ENCODE measurements around the gene ACOT6.
"Not testable (repeated sequence)": the region's sequence is repeated elsewhere in the genome, so short reads cannot be mapped to it uniquely, and the experiment has no call there.

Gene ACOT6

DNA sequence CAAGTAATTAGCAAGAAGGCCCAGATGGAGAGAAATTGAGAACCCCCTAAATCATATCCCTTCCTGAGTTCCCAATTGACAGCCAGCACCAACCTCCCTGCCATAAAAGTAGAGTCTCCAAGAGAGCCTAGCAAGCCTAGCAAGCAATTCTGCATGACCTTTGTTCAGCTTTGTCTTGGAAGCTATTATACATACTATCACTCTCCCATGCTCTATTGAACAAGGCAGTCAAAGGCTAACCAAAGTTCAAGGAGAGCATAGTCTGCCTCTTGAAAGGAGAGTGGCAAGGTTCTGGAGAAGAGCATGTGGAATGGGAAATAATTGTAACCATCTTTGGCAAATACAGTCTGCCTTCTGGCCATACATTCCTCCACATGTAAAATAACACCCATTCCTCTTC is 12.8 kb upstream of the ACOT6 start:
- DNase-seq, result no peak

DNA sequence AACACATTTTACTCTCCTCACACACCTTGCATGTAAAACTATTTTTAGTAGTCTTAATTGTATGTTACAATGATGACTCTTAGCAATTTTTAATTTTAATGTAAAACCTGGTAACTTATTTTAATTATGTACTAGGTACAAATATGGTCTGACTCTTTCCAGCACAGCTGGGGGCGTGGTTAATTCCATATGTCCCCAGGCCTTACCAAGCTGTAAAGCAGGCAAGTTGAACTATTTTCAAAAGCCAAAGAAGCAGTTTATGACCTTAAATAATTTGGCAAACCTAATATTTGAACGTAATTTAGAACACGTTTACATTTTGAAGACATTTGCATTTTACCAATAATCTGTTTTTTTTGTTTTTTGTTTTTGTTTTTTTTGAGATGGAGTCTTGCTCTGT is 9.3 kb upstream of the ACOT6 start:
- no peak for DNase-seq

DNA sequence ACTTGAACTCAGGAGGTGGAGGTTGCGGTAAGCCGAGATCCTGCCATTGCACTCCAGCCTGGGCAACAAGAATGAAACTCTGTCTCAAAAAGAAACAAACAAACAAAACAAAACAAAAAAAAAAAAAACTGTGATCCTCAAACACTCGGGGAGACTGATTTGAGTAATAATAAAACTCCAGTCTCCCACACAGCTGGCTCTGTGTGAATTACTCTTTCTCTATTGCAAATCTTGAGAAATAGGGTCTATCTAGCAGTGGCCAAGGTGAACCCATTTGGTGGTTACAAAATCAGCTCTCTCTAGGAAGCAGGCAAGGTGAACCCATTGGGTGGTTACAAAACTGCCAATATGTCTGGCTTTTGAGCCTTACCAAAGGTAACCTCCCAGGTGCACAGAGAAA is 6.0 kb upstream of the ACOT6 start:
- no peak for DNase-seq

DNA sequence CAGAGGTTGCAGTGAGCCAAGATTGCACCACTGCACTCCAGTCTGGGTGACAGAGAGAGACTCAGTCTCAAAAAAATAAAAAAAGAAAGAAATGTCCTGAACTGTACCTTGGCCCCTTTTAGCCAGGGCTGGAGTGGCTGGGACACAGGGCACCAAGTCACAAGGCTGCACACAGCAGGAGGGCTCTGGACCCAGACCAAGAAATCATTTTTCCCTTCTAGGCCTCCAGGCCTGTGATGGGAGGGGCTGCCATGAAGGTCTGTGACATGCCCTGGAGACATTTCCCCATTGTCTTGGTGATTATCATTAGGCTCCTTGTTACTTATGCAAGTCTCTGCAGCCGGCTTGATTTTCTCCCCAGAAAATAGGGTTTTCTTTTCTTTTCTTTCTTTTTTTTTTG is 5.1 kb upstream of the ACOT6 start:
- DNase-seq, result no peak

DNA sequence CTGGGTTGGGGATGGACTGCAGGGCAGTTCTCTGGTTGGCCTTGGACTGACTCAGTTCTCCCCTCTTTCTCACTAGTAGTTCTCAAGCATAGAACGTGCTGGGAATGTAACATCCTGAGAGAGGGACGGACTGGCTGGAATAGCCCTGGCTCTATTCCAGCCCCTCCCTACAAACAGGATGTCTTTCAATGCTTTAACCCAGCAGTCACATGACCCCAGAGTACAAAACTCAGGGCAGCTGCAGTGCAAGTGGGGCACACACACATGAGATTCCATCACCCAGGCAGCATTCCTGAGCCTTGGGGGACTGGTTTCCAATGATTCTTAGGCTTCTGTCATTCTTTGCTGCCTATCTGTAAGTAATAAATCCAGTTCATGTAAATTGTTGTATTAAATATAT is 1.6 kb upstream of the ACOT6 start:
- DNase-seq, result no peak

DNA sequence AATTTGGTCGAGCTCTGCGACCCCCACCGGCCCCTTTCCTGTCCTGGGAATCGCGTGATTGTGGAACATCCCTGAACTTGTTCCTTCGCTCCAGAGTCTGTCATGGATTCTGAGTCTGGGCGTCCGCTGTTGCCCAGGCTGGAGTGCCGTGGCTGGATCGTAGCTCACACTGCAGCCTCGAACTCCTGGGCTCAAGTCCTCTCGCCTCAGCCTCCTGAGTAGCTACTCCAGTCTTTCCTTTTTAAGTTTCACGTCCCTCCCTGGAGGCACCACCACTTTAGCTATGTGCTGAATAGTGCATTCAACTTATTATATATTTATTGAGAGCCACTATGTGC is 698 bp downstream of the ACOT6 start:
- DNase-seq, result no peak

DNA sequence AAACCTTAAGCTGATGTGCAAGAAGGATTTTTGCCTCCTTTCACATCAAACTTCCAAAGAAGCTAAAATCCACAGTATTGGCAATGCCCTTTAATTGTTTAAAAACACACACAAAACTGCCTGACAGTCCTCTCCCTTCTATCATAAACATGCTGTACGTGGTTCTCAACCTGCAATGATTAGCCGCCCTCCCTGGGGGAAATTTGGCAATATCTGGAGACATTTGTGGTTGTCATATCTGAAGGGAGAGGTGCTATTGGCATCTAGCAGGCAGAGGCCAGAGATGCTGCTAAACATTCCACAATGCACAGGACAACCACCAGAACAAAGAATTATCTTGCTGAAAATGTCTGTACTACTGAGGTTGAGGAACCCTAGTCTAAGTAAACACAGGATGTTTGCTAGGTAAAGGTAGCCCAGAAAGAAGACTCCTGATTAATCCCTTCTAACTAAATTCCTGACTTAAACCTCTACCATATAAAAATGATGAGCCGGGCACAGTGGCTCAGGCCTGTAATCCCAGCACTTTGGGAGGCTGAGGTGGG is 1.2 kb downstream of the ACOT6 start:
- DNase-seq, result no peak

DNA sequence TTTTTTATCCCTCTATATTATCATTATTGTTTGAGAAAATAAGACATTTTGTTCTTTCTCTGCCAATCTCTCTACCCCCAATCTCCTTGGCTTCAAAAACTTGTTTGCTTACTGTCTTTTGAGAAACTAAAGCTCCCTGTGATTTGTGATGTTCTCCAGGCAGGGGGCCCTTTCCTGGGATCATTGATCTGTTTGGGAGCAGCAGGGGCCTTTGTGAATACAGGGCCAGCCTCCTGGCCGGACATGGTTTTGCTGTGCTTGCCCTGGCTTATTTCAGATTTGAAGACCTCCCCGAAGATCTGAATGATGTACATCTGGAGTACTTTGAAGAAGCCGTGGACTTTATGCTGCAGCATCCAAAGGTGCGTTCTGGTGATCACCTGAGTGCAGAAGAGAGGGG is 4.5 kb downstream of the ACOT6 start:
- DNase-seq, result no peak

DNA sequence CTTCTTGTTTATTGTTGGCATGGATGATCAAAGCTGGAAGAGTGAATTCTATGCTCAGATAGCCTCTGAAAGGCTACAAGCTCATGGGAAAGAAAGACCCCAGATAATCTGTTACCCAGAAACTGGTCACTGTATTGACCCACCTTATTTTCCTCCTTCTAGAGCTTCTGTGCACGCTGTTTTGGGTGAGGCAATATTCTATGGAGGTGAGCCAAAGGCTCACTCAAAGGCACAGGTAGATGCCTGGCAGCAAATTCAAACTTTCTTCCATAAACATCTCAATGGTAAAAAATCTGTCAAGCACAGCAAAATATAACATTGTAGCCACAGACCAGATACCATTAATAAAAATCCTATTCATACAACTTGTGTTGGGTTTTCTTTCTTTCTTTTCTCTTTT is 7.2 kb downstream of the ACOT6 start:
- DNase-seq, result no peak

DNA sequence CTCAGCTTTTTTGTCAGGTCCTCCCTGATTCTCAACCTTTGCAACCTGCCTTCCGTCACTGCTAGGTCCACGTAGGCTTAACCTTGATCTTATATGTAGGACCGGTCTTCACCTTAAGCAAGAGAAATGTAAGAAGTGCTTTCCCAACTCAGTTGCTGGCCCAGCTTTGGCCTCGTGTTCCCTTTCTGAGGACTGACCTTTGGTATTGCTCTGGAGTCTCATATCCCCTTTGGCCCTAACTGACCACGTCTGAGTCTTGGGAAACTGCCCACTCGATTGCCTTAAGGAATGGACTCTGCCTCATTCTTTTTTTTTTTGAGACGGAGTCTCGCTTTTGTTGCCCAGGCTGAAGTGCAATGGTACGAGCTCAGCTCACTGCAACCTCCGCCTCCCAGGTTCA is 8.0 kb downstream of the ACOT6 start:
- no peak for DNase-seq

DNA sequence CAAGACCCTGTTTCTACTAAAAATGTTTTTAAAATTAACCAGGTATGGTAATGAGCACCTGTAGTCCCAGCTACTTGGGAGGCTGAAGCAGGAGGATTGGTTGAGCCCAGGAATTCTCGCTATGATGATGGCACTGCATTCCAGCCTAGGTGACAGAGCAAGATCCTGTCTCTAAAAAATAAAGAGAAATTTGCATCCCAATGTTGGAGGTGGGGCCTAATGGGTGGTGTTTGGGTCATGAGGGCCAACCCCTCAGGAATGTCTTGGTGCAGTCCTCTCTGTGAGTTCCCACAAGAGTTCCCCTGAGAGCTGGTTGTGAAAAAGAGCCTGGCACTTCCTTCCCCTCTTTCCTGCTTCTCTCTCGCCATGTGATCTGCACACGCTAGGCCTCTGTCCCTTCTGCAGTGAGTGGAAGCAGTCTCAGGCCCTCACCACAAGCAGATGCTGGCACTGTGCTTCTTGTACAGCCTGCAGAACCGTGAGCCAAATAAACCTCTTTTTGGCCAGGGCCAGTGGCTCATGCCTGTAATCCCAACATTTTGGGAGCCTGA is 11.3 kb downstream of the ACOT6 start:
- DNase-seq, result no peak

DNA sequence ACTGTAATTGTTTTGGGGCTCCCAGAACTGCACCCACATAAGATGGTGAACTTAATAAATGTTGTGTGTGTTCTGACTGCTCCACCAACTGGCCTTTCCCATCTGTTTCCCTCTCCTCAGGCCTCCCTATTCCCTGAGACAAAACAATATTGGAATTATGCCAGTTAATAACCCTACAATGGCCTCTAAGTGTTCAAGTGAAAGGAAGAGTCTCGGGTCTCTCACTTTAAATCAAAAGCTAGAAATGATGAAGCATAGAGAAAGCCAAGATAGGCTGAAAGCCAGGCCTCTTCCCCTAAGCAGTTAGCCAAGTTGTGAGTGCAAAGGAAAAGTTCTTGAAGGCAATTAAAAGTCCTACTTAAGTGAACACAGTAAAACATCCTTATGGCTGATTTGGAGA is 13.4 kb downstream of the ACOT6 start:
- no peak for DNase-seq

DNA sequence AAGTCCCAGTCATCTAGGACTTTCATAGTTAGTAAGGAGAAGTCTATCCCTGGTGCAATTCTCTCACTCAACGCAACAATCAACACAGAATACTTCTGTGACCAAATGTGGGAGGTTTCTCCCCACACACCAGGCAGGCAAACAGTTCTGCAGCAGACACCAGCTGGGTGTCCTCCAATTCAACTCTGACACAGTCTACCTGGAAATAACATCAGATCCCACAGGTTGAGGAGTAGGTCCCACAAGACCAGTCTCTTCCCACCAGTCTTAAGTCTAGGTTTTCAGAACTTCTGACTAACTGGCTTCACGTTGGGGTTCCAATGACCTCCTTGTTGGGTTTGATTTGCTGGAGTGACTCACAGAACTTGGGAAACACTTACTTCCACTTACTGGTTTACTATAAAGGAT is 14.8 kb downstream of the ACOT6 start:
- no peak for DNase-seq

DNA sequence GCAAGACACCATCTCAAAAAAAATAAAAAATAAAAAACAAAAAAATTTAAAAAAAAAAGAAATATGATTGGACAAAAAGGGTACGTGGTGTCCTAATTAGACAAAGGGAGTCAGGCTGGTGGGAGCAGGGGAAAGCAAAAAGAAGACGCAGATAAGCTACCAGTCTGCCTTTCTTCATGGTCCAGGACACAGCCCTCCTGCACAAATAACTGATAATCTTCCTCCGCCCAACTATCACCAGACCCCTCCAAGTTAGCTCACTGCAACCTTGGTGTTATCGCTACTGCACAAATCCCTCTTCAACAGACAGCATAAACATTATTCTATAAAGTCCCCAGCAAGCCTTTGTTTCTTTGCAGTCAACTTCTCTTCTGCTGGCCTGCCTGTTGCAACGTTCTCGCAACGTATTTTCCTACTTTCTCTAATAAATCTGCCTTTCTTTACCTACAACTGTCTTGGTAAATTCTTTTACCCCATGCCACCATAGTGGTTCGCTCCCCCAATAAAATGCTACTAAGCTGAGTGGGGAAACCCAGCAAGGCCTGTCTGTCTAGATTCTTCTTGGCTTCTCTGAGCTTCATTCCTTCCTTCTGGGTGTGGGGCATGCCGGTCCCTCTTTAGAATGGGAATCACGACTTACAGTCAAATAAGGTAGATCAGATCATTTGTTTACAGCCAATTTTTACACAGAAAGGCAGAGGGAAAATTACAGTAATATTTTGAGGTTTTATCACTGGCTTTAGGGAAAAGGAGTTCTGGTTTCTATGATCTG is 17.9 kb downstream of the ACOT6 start:
- no peak for DNase-seq

DNA sequence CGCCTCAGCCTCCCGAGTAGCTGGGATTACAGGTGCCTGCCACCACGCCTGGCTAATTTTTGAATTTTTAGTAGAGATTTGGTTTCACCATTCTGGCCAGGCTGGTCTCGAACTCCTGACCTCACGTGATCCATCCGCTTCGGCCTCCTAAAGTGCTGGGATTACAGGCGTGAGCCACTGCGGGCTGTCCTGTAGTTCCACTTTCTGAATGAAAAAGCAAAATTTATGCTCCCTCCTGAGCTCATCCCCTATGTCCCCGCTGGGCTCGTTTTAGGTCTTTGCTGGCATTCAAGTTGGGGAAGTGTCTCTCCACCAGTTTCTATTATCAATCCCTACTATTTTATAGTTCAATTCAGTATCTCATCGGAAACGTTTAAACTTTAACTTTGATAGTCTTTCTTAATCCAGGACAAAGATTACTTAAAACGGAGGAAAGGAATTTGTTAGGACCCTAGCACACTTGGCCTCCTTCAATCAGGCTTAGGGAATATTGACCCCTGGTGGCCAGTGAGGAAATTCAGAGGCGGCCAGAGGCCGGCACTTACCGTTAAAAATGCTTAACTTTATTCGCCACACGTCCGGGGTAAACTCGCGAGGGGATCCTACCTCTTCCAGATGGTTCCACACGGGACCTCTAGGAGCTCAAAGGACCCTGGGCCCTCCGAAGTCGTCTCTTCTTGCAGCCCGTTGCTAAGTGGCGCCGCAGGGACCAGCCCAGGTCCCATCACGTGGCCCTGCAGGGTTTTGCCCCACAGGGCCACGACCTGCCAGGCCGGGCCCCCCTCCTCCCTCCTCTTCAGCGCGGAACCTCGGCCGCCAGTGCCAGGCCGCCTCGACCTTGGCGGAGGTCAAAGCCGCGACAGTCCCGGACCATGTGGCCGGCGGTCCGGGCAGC is 21.0 kb downstream of the ACOT6 start:
- DNase-seq, result peak in 1 of 2 experiments; percentile 52

DNA sequence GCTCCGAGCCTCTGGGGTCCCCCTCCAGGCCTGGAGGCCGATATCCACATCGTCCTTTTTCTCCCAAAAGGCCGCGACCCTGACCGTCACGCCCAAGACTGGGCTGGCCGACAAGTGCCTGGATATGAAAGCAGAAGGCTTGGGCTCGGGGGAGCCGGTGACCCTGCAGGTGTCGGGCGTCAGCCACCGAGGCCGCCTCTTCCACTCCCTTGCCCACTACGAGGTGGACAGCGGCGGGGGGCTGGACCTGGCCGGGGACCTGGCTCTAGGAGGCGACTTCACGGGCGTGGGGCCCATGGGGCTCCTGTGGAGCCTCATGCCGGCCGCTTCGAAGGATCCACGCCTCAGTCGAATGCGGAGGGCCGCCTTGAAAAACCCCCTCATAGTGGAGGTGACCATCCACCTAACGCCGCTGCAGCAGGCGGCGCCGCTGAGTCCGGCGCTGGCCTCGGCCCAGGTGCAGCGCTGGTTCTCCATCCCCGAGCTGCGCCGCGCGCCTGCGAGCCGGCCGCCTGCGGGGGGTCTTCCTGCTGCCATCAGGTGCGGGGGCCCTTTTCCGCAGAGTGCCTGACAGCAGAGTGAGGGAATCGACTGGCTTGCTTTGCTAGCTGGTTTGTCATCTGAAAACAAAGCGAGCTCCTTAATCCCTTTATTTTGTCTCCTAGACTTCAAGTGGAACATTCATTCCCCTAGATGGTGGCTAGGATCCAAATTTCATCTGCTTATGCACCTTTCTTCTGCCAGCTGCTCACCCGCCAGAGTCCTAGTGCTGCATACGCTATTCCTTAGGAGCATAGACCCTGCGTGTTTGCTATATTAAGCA is 21.9 kb downstream of the ACOT6 start:
- no peak for DNase-seq

DNA sequence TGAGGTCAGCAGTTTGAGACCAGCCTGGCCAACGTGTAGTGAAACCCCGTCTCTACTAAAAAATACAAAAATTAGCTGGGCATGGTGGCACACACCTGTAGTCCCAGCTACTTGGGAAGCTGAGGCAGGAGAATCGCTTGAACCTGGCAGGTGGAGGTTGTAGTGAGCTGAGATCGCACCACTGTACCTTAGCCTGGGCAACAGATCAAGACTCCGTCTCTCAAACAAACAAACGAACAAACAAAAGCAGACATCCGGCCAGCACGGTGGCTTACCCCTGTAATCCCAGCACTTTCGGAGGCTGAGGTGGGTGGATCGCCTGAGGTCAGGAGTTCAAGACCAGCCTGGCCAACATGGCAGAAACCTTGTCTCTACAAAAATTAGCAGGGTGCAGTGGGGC is 24.0 kb downstream of the ACOT6 start:
- not testable (repeated sequence) for DNase-seq

DNA sequence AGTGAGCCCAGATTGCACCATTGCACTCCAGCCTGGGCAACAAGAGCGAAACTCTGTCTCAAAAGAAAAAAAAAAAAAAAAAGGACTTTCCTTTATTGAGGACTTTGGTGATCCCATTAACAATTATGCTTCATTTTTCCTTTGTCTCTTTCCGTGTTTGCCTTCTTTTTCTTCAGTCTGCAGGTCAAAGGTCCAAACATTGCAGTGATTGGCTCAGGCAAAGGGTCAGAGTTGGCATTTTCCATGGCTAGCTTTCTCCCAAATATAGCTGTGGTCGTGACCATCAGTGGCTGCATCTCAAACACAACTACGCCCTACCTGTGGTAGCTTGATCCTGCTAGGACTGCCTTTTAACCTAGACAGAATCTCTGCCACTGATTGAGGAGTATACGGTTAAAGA is 25.5 kb downstream of the ACOT6 start:
- DNase-seq, result no peak

DNA sequence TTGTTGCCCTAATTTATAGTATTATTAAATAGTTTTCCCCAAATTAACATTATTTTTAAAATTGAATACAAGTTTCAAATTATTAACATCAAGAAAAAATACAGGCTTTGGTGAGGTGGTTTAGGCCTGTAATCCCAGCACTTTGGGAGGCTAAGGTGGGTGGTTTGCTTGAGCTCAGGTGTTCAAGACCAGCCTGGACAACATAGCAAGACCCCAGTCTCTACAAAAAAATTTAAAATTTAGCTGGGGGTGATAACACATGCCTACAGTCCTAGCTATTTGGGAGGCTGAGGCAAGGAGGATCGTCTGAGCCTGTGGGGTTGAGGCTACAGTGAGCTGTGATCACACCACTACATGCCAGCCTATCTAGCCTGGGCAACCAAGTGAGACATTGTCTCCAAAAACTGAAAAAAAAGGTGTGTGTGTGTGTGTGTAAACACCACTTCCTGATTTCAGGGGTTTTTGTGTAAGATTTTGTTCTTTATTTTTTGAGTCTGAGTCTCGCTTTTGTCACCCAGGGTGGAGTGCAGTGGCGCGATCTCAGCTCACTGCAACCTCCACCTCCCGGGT is 28.6 kb downstream of the ACOT6 start:
- no peak for DNase-seq

DNA sequence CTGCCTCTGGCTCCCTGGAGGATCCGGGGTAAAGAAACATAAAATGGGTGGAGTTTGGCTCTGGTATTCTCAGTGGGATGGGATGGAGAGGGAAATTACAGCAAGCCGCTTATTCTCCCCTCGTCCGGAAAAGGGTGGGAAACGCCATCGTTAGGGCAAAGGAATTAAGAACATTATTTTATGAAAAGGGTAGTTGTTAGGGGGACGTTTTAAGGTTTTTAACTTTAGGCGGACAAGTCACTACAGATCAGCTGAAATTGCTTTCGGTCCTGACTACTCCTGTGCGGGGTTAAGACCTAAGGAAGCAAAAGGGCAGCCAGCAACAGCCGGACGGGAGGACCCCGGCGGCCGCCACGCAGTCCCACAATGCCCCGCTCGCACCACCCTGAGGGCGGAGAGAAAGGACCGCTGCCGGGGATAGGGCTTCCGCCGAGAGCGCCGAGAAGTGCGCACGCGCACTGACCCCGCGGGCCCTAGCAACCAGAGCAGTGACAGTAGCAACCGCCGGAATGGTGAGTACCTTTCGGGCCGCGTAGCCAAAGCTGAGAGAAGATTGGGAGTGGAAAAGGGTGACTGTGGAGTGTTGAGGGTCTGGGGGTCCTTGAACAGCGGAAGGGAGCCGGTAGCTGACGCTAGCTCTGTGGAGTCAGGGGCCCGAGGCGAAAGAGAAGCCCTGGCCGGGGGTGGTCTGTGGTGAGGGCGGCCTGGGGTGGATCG is 32.4 kb downstream of the ACOT6 start, which contains the start of gene DNAL1:
DNAL1 (plus strand) TSS at position 456 of the 717 bp plus-strand sequence; CDS start at position 510, 54 bp downstream.
- DNase-seq, result peak; percentile 77 to 91

DNA sequence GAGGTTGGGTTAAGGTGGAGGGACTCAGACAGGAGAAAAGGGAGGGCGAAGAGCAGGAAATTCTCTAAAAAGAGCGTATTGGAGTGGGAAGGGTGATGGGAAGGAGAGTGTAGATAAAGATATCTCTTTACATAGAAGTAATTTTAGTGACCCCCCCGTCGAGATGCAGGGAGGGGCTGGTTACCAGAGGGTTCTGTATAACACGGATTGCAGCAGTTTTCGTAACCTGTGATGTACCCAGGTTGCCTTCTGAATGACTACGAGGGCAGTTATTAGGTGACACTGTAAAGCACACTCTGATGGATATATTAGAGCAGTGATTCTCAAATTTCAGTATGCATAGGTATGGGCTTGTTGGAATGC is 32.9 kb downstream of the ACOT6 start:
- DNase-seq, result no peak

DNA sequence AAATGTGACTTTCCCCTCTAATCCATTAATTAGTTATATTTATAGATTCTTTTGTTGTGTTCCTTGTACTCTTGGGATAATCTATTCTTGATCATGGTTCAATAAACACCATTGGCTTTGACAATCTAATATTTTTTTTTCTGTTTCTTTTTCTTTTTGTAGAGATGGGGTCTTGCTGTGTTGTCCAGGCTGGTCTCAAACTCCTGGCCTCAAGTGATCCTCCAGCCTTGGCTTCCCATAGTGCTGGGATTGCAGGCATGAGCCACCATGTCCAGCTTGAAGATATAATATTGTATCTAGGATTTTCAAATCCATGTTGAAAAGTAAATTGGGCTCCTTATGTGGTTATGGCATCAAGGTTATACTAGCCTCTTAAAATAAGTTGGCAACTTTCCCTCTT is 38.7 kb downstream of the ACOT6 start:
- no peak for DNase-seq

Data from SW 1271 (cell line).